Activated B cell treated with CpG ODN at 0.5 μM for 24 hours (primary cell): ENCODE results near the gene POLR3G. TPM values are rescaled to one million over a fixed set of nuclear protein-coding genes. Genes with fewer than 3 reads are reported as not detected.
A peak's percentile ranks its signal among the peaks of the same experiment; 100 is the strongest.

Experiments
- ATAC-seq: fragments of 200-7000 bp; cut with Tn5 transposase; one replicate; pipeline ENCODE4 v1.10.0; 2021; ENCODE audit warnings: low read depth, mild to moderate bottlenecking, moderate library complexity
- CTCF ChIA-PET: fragments of 350-600 bp; sonication (Branson Sonifier 250); formaldehyde crosslinking; loops from one replicate; lab custom pipeline; 2021; ENCODE audit warnings: antibody characterized with exemption; lab: Charles Lee
- POLR2A ChIA-PET: fragments of 350-600 bp; sonication (Branson Sonifier 250); formaldehyde crosslinking; loops from one replicate; lab custom pipeline; 2021; ENCODE audit warnings: antibody characterized with exemption; lab: Charles Lee
- DNase-seq: peaks from one replicate; pipeline ENCODE4 v3.0.0; 2022
- H3K27ac Mint-ChIP-seq: one replicate; pipeline ENCODE4 v1.8.0; 2020; ENCODE audit warnings: mixed read lengths
- H3K27me3 Mint-ChIP-seq: one replicate; pipeline ENCODE4 v1.8.0; 2021; ENCODE audit warnings: mixed read lengths
- H3K36me3 Mint-ChIP-seq: one replicate; pipeline ENCODE4 v1.8.0; 2021; ENCODE audit warnings: low read depth, mixed read lengths
- H3K4me1 Mint-ChIP-seq: one replicate; pipeline ENCODE4 v1.8.0; 2021; ENCODE audit warnings: mixed read lengths
- H3K4me3 Mint-ChIP-seq: one replicate; pipeline ENCODE4 v1.8.0; 2020; ENCODE audit warnings: mild to moderate bottlenecking, mixed read lengths
- H3K9me3 Mint-ChIP-seq: one replicate; pipeline ENCODE4 v1.8.0; 2020; ENCODE audit warnings: mixed read lengths
- CTCF ChIP-seq: fragments of 200-600 bp; IDR thresholded peaks from one replicate; pipeline ENCODE4 v1.8.0; 2022; ENCODE audit warnings: antibody characterized with exemption, mild to moderate bottlenecking
- intact Hi-C: fragments of 100-400 bp; cut with micrococcal nuclease; formaldehyde crosslinking; loops from one replicate; pipeline ENCODE4 v1.15.1; 2024
- total RNA-seq: library from RNA; stranded (reverse); gene quantifications from 2 replicates; pipeline ENCODE4 v1.2.3, GENCODE V29; 2022

POLR3G gene
- total RNA-seq, 1 donor from 2014 or later, result 2.9 TPM

- H3K4me3 Mint-ChIP-seq, result peak overlapping the region; percentile 65
- no peaks in the 10 kb centered on the region for H3K36me3 Mint-ChIP-seq
- ChIA-PET POLR2A (no interaction called here), CTCF (no interaction called here)
- ATAC-seq (no peak), DNase-seq (no peak)
- TF ChIP-seq CTCF, result no peak
- intact Hi-C loops, result no loop called here
- no peaks in the 10 kb centered on the region for H3K9me3 Mint-ChIP-seq
- peaks cover 47% of the 10 kb centered on the region for H3K27me3 Mint-ChIP-seq
- no peak overlapping the region for H3K27ac Mint-ChIP-seq
- peaks cover 14% of the 10 kb centered on the region for H3K4me1 Mint-ChIP-seq
Measured at GRCh38 chr5:90557871-90558270, 83.2 kb downstream of the POLR3G start.

- TF ChIP-seq CTCF, result no peak
- ChIA-PET POLR2A (no interaction called here), CTCF (no interaction called here)
- peaks cover 14% of the 10 kb centered on the region for H3K4me1 Mint-ChIP-seq
- H3K27ac Mint-ChIP-seq, result no peak within 1 kb of the TSS
- DNase-seq, result no peak
- peak within 1 kb of the TSS; percentile 65 for H3K4me3 Mint-ChIP-seq
- H3K27me3 Mint-ChIP-seq, result peaks cover 45% of the 10 kb centered on the region
- H3K36me3 Mint-ChIP-seq, result no peaks in the 10 kb centered on the region
- no peaks in the 10 kb centered on the region for H3K9me3 Mint-ChIP-seq
- intact Hi-C loops, result no loop called here
- ATAC-seq, result peak; percentile 45
Measured at GRCh38 chr5:90558344-90559192, 83.9 kb downstream of the POLR3G start, which contains the start of gene ADGRV1. Gene ADGRV1, plus strand, starts transcription at chr5:90558797. Its CDS starts 99 bp downstream, at chr5:90558896.

GRCh38 chr5:90560771-90561170 is 86.1 kb downstream of the POLR3G start:
- ChIA-PET POLR2A (no interaction called here), CTCF (no interaction called here)
- H3K36me3 Mint-ChIP-seq, result no peaks in the 10 kb centered on the region
- no peak overlapping the region for H3K4me3 Mint-ChIP-seq
- TF ChIP-seq CTCF, result no peak
- peaks cover 37% of the 10 kb centered on the region for H3K27me3 Mint-ChIP-seq
- no peak overlapping the region for H3K27ac Mint-ChIP-seq
- no peaks in the 10 kb centered on the region for H3K9me3 Mint-ChIP-seq
- H3K4me1 Mint-ChIP-seq, result peaks cover 14% of the 10 kb centered on the region
- ATAC-seq (no peak), DNase-seq (no peak)
- intact Hi-C loops, result no loop called here

GRCh38 chr5:90561766-90562165 is 87.1 kb downstream of the POLR3G start:
- intact Hi-C loops, result no loop called here
- TF ChIP-seq CTCF, result no peak
- Mint-ChIP-seq H3K4me3 (no peak overlapping the region), H3K4me1 (peaks cover 14% of the 10 kb centered on the region), H3K27me3 (peaks cover 35% of the 10 kb centered on the region), H3K36me3 (no peaks in the 10 kb centered on the region), H3K27ac (no peak overlapping the region), H3K9me3 (no peaks in the 10 kb centered on the region)
- DNase-seq (no peak), ATAC-seq (no peak)
- POLR2A ChIA-PET, result no interaction called here
- CTCF ChIA-PET, result no interaction called here

- Mint-ChIP-seq H3K27ac (no peak overlapping the region), H3K27me3 (peaks cover 38% of the 10 kb centered on the region), H3K4me1 (peaks cover 14% of the 10 kb centered on the region), H3K36me3 (no peaks in the 10 kb centered on the region), H3K4me3 (no peak overlapping the region), H3K9me3 (no peaks in the 10 kb centered on the region)
- TF ChIP-seq CTCF, result no peak
- ATAC-seq, result no peak
- intact Hi-C loops, result no loop called here
- CTCF ChIA-PET, result no interaction called here
- DNase-seq, result no peak
- POLR2A ChIA-PET, result no interaction called here
Measured at GRCh38 chr5:90562341-90562740, 87.7 kb downstream of the POLR3G start.
